ENCODE results near the gene TNFRSF25.
"Not testable (repeated sequence)": the region's sequence is repeated elsewhere in the genome, so short reads cannot be mapped to it uniquely, and the experiment has no call there.

The TNFRSF25 gene

GRCh38 chr1:6461538-6462411, 4.2 kb downstream of the TNFRSF25 start:
- Mint-ChIP-seq H3K27ac (peak overlapping the region; percentile 86), H3K9me3 (no peaks in the 10 kb centered on the region), H3K36me3 (ENCODE audit: low read depth) (peaks cover 46% of the 10 kb centered on the region), H3K27me3 (peaks cover 3% of the 10 kb centered on the region), H3K4me3 (peak overlapping the region; percentile 41), H3K4me1 (ENCODE audit: low read depth) (peaks cover 57% of the 10 kb centered on the region)
- no peak for DNase-seq

DNA sequence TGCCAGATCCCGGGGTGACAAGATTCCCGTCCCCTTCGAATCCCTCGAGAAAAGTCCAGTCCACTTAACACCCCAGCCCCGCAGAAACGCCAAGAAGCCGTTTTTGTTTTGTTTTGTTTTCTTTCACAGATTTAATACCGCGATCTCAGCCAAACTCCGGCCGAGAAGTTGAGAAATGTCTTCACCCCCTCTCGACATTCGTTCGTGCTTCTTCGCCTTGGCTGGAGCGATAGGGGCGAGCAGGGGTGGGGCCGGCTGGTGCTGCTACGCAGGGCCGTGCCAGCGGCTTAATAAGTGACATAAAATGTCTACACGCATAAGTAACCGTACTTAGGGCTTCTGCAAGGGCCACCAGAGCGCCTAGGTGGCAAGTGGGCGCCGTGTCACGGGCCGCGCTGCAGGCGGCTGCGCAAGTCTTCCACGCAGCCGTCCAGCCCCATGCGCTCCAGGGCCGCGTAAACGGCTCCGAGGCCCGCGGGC, 4.9 kb downstream of the TNFRSF25 start:
- no peak for DNase-seq
- H3K27me3 Mint-ChIP-seq = peaks cover 10% of the 10 kb centered on the region
- H3K27ac Mint-ChIP-seq = peak overlapping the region; percentile 92
- H3K36me3 Mint-ChIP-seq (ENCODE audit: low read depth) = peaks cover 46% of the 10 kb centered on the region
- H3K9me3 Mint-ChIP-seq = no peaks in the 10 kb centered on the region
- peaks cover 54% of the 10 kb centered on the region for H3K4me1 Mint-ChIP-seq (ENCODE audit: low read depth)
- H3K4me3 Mint-ChIP-seq = peak overlapping the region; percentile 69

DNA sequence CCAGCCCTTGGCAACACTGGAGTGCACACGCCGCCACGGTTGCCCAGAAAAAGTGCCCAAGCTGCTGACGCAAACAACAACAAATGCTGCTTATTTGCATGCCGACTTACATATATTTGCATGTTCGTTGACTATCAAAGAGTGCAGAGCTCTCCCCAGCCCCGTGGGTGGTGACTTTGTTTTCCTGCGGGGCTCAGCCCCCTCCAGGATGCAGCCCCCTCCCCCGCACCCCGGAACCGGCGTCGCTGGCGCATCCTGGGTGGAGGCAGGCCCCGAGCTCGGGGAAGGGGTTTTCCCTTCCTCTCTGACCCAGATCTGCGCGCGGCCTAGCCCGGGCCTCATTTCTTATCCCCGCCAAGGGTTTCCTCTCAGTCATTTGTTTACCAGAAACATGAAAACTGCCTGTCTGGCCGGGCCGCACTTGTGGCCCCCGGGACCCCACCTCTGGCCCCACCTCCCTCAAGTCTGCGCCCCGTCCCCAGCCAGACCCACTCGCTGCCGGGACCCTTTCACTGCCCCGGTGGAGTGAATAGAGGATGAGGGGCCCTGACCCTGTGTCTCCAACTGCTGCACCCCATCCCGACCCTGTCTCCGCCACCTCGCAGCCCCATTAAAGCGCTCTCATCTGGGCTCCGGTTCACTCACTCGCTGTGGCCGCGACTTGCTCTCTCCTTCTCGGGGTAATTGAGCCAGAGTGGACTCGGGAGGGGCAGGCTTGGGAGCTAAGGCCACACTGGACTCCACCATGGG, 5.5 kb downstream of the TNFRSF25 start:
- peak; percentile 88 for DNase-seq
- H3K4me3 Mint-ChIP-seq = peak overlapping the region; percentile 69
- H3K27me3 Mint-ChIP-seq = peaks cover 14% of the 10 kb centered on the region
- no peaks in the 10 kb centered on the region for H3K9me3 Mint-ChIP-seq
- peaks cover 56% of the 10 kb centered on the region for H3K4me1 Mint-ChIP-seq (ENCODE audit: low read depth)
- peak overlapping the region; percentile 92 for H3K27ac Mint-ChIP-seq
- peaks cover 44% of the 10 kb centered on the region for H3K36me3 Mint-ChIP-seq (ENCODE audit: low read depth)

DNA sequence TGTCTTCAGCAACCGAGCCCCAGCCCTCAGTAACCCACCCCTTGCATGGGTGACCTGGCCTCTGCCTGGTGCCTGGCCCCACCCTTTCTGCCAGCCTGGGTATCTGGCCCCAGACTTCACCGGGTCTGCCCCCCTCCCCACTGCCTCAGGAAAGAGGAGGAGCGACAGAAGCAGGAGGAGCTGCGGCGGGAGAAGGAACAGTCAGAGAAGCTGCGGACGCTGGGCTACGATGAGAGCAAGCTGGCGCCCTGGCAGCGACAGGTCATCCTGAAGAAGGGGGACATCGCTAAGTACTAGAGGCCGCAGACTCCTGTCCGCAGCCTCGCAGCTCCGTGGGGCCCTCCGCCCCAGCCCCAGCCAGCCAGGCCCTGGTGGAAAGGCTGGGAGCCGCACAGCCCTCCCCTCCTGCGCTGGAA, 6.1 kb downstream of the TNFRSF25 start:
- peaks cover 15% of the 10 kb centered on the region for H3K27me3 Mint-ChIP-seq
- peak overlapping the region; percentile 92 for H3K27ac Mint-ChIP-seq
- H3K9me3 Mint-ChIP-seq = no peaks in the 10 kb centered on the region
- H3K36me3 Mint-ChIP-seq (ENCODE audit: low read depth) = peaks cover 41% of the 10 kb centered on the region
- H3K4me3 Mint-ChIP-seq = peak overlapping the region; percentile 69
- DNase-seq = peak; percentile 64
- H3K4me1 Mint-ChIP-seq (ENCODE audit: low read depth) = peaks cover 56% of the 10 kb centered on the region

DNA sequence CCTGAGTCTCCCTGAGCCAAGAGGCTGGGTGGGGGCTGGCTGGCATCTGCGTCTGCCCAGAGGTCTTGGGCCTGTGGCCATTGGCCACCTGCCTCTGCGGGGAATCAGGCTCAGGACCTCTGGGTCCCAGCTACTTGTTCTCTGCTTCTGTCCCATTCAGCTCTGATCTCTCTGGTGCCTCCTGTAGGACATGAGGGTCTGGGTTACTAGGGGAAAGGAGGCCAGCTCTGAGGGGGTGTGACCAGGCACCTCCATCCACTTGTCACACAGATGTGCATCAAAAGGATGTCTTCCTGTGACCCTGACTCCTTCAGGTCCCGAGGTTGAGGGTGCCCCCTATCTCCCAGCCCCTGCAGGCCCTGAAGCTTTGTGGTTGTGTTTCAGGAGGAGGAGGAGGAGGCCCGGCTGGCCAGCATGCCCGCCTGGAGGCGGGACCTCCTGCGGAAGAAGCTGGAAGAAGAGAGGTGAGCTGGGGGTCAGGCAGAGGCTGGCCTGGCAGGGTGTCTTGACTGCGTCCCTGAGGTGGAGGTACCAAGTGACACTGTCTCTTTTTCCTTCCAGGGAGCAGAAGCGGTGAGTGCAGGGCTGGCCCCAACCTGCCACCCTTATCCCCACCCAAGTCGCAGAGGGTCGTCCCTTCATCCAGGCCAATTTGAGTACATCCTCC, 9.0 kb downstream of the TNFRSF25 start:
- peaks cover 37% of the 10 kb centered on the region for H3K27me3 Mint-ChIP-seq
- H3K4me3 Mint-ChIP-seq = no peak overlapping the region
- H3K36me3 Mint-ChIP-seq (ENCODE audit: low read depth) = peaks cover 15% of the 10 kb centered on the region
- DNase-seq = no peak
- H3K4me1 Mint-ChIP-seq (ENCODE audit: low read depth) = peaks cover 43% of the 10 kb centered on the region
- no peaks in the 10 kb centered on the region for H3K9me3 Mint-ChIP-seq
- no peak overlapping the region for H3K27ac Mint-ChIP-seq

DNA sequence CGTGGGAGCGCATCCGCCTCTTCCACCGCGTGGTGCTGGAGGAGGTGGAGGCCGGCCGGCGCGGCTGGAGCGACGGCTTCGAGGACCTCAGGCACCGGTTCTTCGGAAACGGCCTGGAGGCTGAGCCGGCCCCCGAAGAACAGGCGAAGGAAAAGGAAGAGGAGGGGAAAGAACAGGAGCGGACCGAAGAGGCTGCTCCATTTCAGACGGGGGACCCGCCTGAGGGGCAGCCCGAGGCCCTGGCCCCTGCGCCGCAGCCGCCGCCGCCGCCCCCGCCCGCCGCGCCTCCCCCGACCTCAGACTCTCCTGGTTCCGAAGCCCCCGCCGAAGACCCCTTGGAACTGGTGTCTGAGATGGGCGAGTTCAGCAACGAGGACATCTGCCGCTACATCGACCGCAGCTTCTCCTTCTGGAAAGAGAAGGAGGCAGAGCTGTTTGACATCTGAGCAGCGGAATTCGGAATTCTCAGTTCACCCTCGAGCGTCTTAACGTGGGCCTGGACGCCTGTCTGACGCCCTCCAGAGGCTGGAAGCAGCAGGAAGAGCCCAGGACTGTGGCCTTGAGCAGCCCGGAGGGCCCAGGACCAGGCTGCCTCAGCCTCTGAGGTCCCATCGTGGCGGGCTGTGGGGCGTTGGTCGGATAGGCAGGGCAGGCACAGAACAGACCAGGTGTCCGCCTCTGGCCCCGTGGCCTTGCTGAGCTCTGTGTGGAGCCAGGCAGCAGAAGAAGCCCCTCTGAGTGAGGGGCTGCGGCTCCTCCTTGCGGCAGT, 10.0 kb downstream of the TNFRSF25 start:
- DNase-seq; H3K27ac Mint-ChIP-seq; H3K9me3 Mint-ChIP-seq; H3K36me3 Mint-ChIP-seq (ENCODE audit: low read depth); H3K4me3 Mint-ChIP-seq: not testable (repeated sequence)
- Mint-ChIP-seq H3K4me1 (ENCODE audit: low read depth) (peaks cover 33% of the 10 kb centered on the region), H3K27me3 (peaks cover 42% of the 10 kb centered on the region)

GRCh38 chr1:6454856-6455751, 10.9 kb downstream of the TNFRSF25 start:
- peaks cover 50% of the 10 kb centered on the region for H3K27me3 Mint-ChIP-seq

DNA sequence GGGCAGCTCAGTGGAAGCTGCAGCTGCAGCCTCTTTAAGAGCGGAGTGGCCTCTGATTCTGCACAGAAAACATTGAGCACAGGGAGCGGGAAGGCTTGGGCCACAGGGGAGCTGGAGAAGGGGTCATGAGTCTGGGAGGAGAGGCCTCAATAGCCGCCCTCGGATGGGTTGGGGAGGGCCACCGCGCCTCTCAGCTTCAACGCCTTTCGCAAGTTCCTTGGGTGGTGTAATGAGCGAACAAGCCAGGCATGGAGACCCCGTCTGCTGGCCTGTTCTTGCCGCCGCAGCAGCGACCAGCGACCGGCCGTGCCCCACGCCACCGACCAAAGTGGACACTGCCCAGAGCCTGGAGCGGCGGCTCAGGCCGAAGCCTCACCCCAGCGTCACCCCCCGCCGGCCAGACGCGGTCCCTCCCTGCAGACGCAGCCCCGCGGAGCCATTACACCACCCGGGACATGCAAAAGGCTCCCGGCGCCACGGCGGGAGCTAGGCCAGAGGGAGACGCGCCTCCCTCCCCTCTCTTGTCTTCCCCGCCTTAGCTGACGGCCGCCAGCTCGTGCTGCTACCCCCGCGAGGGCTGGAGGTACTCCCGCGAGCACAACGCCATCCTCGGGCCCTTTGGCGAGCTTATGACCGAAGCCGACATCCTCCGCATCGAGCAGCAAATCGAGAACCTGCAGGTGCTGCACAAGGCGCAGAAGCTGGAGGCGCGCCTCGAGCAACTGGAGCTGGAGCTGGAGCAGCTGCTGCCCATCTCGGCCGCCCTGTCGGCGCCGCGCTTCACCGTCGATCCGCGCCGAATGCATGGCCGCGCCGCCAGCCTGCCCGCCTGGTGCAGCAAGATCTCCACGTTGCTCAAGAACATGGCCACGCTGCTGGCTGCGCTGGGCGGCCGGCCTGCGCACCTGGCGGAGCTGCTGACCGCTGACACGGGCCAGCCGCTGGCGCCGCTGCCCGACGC, 11.8 kb downstream of the TNFRSF25 start:
- DNase-seq; H3K36me3 Mint-ChIP-seq (ENCODE audit: low read depth); H3K4me3 Mint-ChIP-seq; H3K27ac Mint-ChIP-seq; H3K9me3 Mint-ChIP-seq: not testable (repeated sequence)
- Mint-ChIP-seq H3K4me1 (ENCODE audit: low read depth) (peaks cover 23% of the 10 kb centered on the region), H3K27me3 (peaks cover 59% of the 10 kb centered on the region)

More at GRCh38 chr1:6454856-6455751, 10.9 kb downstream of the TNFRSF25 start:
- Mint-ChIP-seq H3K9me3 (no peaks in the 10 kb centered on the region), H3K36me3 (ENCODE audit: low read depth) (no peaks in the 10 kb centered on the region), H3K27ac (no peak overlapping the region), H3K4me3 (no peak overlapping the region), H3K4me1 (ENCODE audit: low read depth) (peaks cover 25% of the 10 kb centered on the region)
- DNase-seq = peak; percentile 66

DNA sequence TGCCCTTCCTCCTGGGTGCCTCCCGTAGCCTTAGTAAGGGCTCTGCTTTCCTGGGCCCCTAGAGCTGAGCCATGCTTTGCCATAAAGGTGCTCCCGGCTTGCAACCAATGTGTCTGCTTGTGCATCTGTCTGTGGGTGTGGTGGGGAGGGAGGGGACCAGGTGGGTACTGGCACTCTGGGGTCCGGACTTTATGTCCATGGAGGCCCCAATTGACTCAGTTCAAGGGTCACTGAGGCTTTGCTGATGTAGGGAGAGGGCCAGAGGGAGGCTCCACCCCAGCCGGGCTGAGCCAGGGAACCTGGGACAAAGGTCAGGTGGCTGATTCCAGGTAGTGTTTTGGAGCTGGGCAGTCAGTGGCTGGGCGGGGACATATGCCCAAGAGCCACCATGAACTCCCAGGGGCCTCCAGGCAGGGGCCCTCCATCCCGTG, 15.0 kb downstream of the TNFRSF25 start:
- Mint-ChIP-seq H3K4me1 (ENCODE audit: low read depth) (peaks cover 25% of the 10 kb centered on the region), H3K9me3 (no peaks in the 10 kb centered on the region), H3K27ac (no peak overlapping the region), H3K27me3 (peaks cover 69% of the 10 kb centered on the region), H3K4me3 (no peak overlapping the region), H3K36me3 (ENCODE audit: low read depth) (no peaks in the 10 kb centered on the region)
- no peak for DNase-seq

GRCh38 chr1:6450486-6450885, 15.5 kb downstream of the TNFRSF25 start:
- H3K27ac Mint-ChIP-seq; H3K9me3 Mint-ChIP-seq; DNase-seq; H3K36me3 Mint-ChIP-seq (ENCODE audit: low read depth); H3K4me3 Mint-ChIP-seq: not testable (repeated sequence)
- peaks cover 23% of the 10 kb centered on the region for H3K4me1 Mint-ChIP-seq (ENCODE audit: low read depth)
- peaks cover 68% of the 10 kb centered on the region for H3K27me3 Mint-ChIP-seq

- Mint-ChIP-seq H3K36me3 (ENCODE audit: low read depth) (no peaks in the 10 kb centered on the region), H3K4me1 (ENCODE audit: low read depth) (peaks cover 23% of the 10 kb centered on the region), H3K27ac (peak overlapping the region; percentile 16), H3K9me3 (no peaks in the 10 kb centered on the region), H3K4me3 (no peak overlapping the region), H3K27me3 (peaks cover 70% of the 10 kb centered on the region)
- DNase-seq = no peak
Observed at GRCh38 chr1:6450005-6450450, 15.9 kb downstream of the TNFRSF25 start.

Data from activated T-cell treated with anti-CD3 and anti-CD28 coated beads, Interleukin-2, amount 50 U/mL, for 24 hours (primary cell).